Measurements from ENCODE around the gene REG4.
A peak's percentile ranks its signal among the peaks of the same experiment; 100 is the strongest.

DNA sequence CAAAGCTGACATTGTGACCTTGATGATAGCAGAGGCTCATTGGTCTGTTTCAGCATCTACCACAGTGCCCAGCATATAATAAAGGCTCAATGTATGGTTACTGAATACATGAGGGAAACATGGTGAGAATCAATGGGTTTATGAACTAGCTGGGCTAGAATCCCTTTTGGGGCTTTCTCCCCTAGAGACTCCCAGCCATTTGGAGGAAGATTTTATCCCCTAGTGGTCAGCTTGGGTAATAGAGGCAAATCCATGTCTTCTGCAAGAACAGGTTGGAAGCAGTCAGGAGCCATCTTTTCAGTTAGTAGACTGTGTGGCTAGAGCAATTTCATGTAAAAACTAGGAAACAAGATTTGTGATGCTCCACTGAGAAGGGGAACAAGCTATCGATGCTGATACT, 15.8 kb upstream of the REG4 start:
- TF ChIP-seq, protein P1, sequence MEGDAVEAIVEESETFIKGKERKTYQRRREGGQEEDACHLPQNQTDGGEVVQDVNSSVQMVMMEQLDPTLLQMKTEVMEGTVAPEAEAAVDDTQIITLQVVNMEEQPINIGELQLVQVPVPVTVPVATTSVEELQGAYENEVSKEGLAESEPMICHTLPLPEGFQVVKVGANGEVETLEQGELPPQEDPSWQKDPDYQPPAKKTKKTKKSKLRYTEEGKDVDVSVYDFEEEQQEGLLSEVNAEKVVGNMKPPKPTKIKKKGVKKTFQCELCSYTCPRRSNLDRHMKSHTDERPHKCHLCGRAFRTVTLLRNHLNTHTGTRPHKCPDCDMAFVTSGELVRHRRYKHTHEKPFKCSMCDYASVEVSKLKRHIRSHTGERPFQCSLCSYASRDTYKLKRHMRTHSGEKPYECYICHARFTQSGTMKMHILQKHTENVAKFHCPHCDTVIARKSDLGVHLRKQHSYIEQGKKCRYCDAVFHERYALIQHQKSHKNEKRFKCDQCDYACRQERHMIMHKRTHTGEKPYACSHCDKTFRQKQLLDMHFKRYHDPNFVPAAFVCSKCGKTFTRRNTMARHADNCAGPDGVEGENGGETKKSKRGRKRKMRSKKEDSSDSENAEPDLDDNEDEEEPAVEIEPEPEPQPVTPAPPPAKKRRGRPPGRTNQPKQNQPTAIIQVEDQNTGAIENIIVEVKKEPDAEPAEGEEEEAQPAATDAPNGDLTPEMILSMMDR (IDR thresholded peaks at IDR 0.05), result peak in 5 of 6 experiments; percentile 13 to 31 (median 19)
- TF ChIP-seq EP300 (IDR thresholded peaks at IDR 0.05), result no peak
- TF ChIP-seq POLR2A (IDR thresholded peaks at IDR 0.05), result no peak
